ENCODE results near the gene ELL.
"Not testable (repeated sequence)": the region's sequence is repeated elsewhere in the genome, so short reads cannot be mapped to it uniquely, and the experiment has no call there.

The ELL gene

GRCh38 chr19:18405754-18406153, 116.1 kb downstream of the ELL start:
- DNase-seq (ENCODE audit: low read depth in 2 of 2, low spot score in 1 of 2), result not testable (repeated sequence)

- not testable (repeated sequence) for DNase-seq (ENCODE audit: low read depth in 2 of 2, low spot score in 1 of 2)
Observed at GRCh38 chr19:18402455-18403248, 119.2 kb downstream of the ELL start.

- no peak for DNase-seq (ENCODE audit: low read depth in 2 of 2, low spot score in 1 of 2)
Observed at GRCh38 chr19:18401580-18402112, 120.2 kb downstream of the ELL start.

GRCh38 chr19:18399008-18399407, 122.9 kb downstream of the ELL start:
- DNase-seq (ENCODE audit: low read depth in 2 of 2, low spot score in 1 of 2), result no peak

- DNase-seq (ENCODE audit: low read depth in 2 of 2, low spot score in 1 of 2), result no peak
Observed at GRCh38 chr19:18397242-18398202, 124.3 kb downstream of the ELL start, which contains the start of gene LRRC25. TSS of gene LRRC25 (minus strand) at chr19:18397622. CDS start at chr19:18396963, 659 bp downstream.

- DNase-seq (ENCODE audit: low read depth in 2 of 2, low spot score in 1 of 2), result no peak
Observed at GRCh38 chr19:18396471-18397241, 125.2 kb downstream of the ELL start.

GRCh38 chr19:18393836-18394235, 128.0 kb downstream of the ELL start:
- no peak for DNase-seq (ENCODE audit: low read depth in 2 of 2, low spot score in 1 of 2)

- no peak for DNase-seq (ENCODE audit: low read depth in 2 of 2, low spot score in 1 of 2)
Observed at GRCh38 chr19:18392926-18393325, 128.9 kb downstream of the ELL start.

All from stimulated activated CD8-positive, alpha-beta memory T cell treated with anti-CD3 and anti-CD28 coated beads, Interleukin-4, amount 100 ng/mL, for 1 hour (primary cell).